ENCODE data around the gene PCDHGA12. TPM values are rescaled to one million over a fixed set of nuclear protein-coding genes. Genes with fewer than 3 reads are reported as not detected.
"Not testable (repeated sequence)": the region's sequence is repeated elsewhere in the genome, so short reads cannot be mapped to it uniquely, and the experiment has no call there.

The PCDHGA12 gene
- total RNA-seq, 1 donor from 2014 or later, result 3.1 TPM

GRCh38 chr5:141392429-141393198 lies 37.7 kb upstream of the PCDHGA12 start, which contains the start of gene PCDHGA8:
Gene PCDHGA8, plus strand, starts transcription at chr5:141392633. Its CDS starts 181 bp downstream, at chr5:141392814.
- Histone ChIP-seq H3K4me3 (ENCODE audit: low read length in 3 of 3) (peak within 1 kb of the TSS in 2 of 3 donors; percentile 44 to 49), H3K4me1 (ENCODE audit: control insufficient read depth in 3 of 3, insufficient read depth in 3 of 3, low read length in 3 of 3) (peaks cover 0 to 15% (median 0%) of the 10 kb centered on the region in 3 donors), H3K9ac (ENCODE audit: low read depth in 1 of 3, low read length in 3 of 3) (no peak within 1 kb of the TSS), H3K9me3 (ENCODE audit: control insufficient read depth in 3 of 3, low read length in 3 of 3) (peaks cover 12 to 31% (median 20%) of the 10 kb centered on the region in 3 donors), H3K27me3 (ENCODE audit: control insufficient read depth in 3 of 3, insufficient read depth in 3 of 3, low read length in 3 of 3) (peaks cover 0 to 18% (median 12%) of the 10 kb centered on the region in 3 donors), H3K36me3 (ENCODE audit: control insufficient read depth in 3 of 3, insufficient read depth in 3 of 3, low read length in 3 of 3) (peaks cover 0 to 6% (median 0%) of the 10 kb centered on the region in 3 donors), H3K27ac (ENCODE audit: low read depth, low read length) (no peak within 1 kb of the TSS)

GRCh38 chr5:141393267-141393666 lies 37.0 kb upstream of the PCDHGA12 start:
- H3K4me3 ChIP-seq (ENCODE audit: low read length in 3 of 3), result peak overlapping the region in 1 of 3 donors; percentile 49
- no peak overlapping the region for H3K27ac ChIP-seq (ENCODE audit: low read depth, low read length)
- no peak overlapping the region for H3K9ac ChIP-seq (ENCODE audit: low read depth in 1 of 3, low read length in 3 of 3)
- H3K9me3 ChIP-seq (ENCODE audit: control insufficient read depth in 3 of 3, low read length in 3 of 3), result peaks cover 12 to 29% (median 19%) of the 10 kb centered on the region in 3 donors
- peaks cover 0 to 6% (median 0%) of the 10 kb centered on the region in 3 donors for H3K36me3 ChIP-seq (ENCODE audit: control insufficient read depth in 3 of 3, insufficient read depth in 3 of 3, low read length in 3 of 3)
- H3K27me3 ChIP-seq (ENCODE audit: control insufficient read depth in 3 of 3, insufficient read depth in 3 of 3, low read length in 3 of 3), result peaks cover 0 to 18% (median 12%) of the 10 kb centered on the region in 3 donors
- peaks cover 0 to 15% (median 0%) of the 10 kb centered on the region in 3 donors for H3K4me1 ChIP-seq (ENCODE audit: control insufficient read depth in 3 of 3, insufficient read depth in 3 of 3, low read length in 3 of 3)

GRCh38 chr5:141394401-141395187 lies 35.7 kb upstream of the PCDHGA12 start:
- Histone ChIP-seq H3K4me1 (ENCODE audit: control insufficient read depth in 3 of 3, insufficient read depth in 3 of 3, low read length in 3 of 3) (peaks cover 0 to 16% (median 5%) of the 10 kb centered on the region in 3 donors), H3K9me3 (ENCODE audit: control insufficient read depth in 3 of 3, low read length in 3 of 3) (peaks cover 13 to 29% (median 20%) of the 10 kb centered on the region in 3 donors), H3K27me3 (ENCODE audit: control insufficient read depth in 3 of 3, insufficient read depth in 3 of 3, low read length in 3 of 3) (peaks cover 0 to 18% (median 12%) of the 10 kb centered on the region in 3 donors), H3K4me3 (ENCODE audit: low read length in 3 of 3) (peak overlapping the region in 1 of 3 donors; percentile 31)
- not testable (repeated sequence) for H3K9ac ChIP-seq (ENCODE audit: low read depth in 1 of 3, low read length in 3 of 3); H3K36me3 ChIP-seq (ENCODE audit: control insufficient read depth in 3 of 3, insufficient read depth in 3 of 3, low read length in 3 of 3); H3K27ac ChIP-seq (ENCODE audit: low read depth, low read length)

DNA sequence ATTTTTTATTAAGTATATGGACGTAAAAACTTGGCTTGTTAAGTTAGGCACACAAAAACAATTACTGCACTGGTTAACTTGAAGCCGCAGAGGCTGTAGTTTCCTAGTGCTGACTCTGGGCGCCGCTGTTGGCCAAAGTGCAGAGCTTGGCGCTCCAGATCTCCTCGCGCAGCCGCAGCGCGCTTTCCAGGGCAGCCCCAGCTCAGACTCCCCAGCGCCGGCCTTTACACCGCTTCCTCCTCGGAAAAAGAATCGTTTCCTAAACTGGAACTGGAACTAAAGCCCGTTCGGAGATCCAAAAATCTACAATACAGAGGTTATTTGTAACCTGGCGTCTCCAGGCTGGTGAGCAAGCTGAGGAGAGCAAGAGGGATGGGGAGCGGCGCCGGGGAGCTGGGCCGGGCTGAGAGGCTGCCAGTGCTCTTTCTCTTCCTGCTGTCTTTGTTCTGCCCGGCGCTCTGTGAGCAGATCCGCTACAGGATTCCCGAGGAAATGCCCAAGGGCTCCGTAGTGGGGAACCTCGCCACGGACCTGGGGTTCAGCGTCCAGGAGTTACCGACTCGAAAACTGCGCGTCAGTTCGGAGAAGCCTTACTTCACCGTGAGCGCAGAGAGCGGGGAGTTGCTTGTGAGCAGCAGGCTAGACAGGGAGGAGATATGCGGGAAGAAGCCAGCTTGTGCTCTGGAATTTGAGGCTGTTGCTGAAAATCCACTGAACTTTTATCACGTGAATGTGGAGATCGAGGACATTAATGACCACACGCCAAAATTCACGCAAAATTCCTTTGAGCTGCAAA lies 32.4 kb upstream of the PCDHGA12 start, which contains the start of gene PCDHGB5:
TSS of gene PCDHGB5 (plus strand) at position 192 of the 796 bp plus-strand sequence. CDS start at position 373, 181 bp downstream.
- not testable (repeated sequence) for H3K27ac ChIP-seq (ENCODE audit: low read depth, low read length); H3K36me3 ChIP-seq (ENCODE audit: control insufficient read depth in 3 of 3, insufficient read depth in 3 of 3, low read length in 3 of 3)
- peaks cover 0 to 23% (median 6%) of the 10 kb centered on the region in 3 donors for H3K4me1 ChIP-seq (ENCODE audit: control insufficient read depth in 3 of 3, insufficient read depth in 3 of 3, low read length in 3 of 3)
- peak within 1 kb of the TSS in 1 of 3 donors; percentile 12 for H3K9ac ChIP-seq (ENCODE audit: low read depth in 1 of 3, low read length in 3 of 3)
- peak within 1 kb of the TSS; percentile 51 to 60 (median 54) for H3K4me3 ChIP-seq (ENCODE audit: low read length in 3 of 3)
- peaks cover 0 to 12% (median 8%) of the 10 kb centered on the region in 3 donors for H3K27me3 ChIP-seq (ENCODE audit: control insufficient read depth in 3 of 3, insufficient read depth in 3 of 3, low read length in 3 of 3)
- peaks cover 12 to 32% (median 19%) of the 10 kb centered on the region in 3 donors for H3K9me3 ChIP-seq (ENCODE audit: control insufficient read depth in 3 of 3, low read length in 3 of 3)

- Histone ChIP-seq H3K4me3 (ENCODE audit: low read length in 3 of 3) (peak overlapping the region; percentile 40 to 54 (median 48)), H3K27ac (ENCODE audit: low read depth, low read length) (no peak overlapping the region), H3K27me3 (ENCODE audit: control insufficient read depth in 3 of 3, insufficient read depth in 3 of 3, low read length in 3 of 3) (peaks cover 0 to 8% (median 7%) of the 10 kb centered on the region in 3 donors), H3K4me1 (ENCODE audit: control insufficient read depth in 3 of 3, insufficient read depth in 3 of 3, low read length in 3 of 3) (peaks cover 0 to 28% (median 6%) of the 10 kb centered on the region in 3 donors), H3K9ac (ENCODE audit: low read depth in 1 of 3, low read length in 3 of 3) (peak overlapping the region in 1 of 3 donors; percentile 12), H3K9me3 (ENCODE audit: control insufficient read depth in 3 of 3, low read length in 3 of 3) (peaks cover 12 to 31% (median 23%) of the 10 kb centered on the region in 3 donors), H3K36me3 (ENCODE audit: control insufficient read depth in 3 of 3, insufficient read depth in 3 of 3, low read length in 3 of 3) (peaks cover 0 to 3% (median 3%) of the 10 kb centered on the region in 3 donors)
Measured at GRCh38 chr5:141398608-141399007, 31.7 kb upstream of the PCDHGA12 start.

DNA sequence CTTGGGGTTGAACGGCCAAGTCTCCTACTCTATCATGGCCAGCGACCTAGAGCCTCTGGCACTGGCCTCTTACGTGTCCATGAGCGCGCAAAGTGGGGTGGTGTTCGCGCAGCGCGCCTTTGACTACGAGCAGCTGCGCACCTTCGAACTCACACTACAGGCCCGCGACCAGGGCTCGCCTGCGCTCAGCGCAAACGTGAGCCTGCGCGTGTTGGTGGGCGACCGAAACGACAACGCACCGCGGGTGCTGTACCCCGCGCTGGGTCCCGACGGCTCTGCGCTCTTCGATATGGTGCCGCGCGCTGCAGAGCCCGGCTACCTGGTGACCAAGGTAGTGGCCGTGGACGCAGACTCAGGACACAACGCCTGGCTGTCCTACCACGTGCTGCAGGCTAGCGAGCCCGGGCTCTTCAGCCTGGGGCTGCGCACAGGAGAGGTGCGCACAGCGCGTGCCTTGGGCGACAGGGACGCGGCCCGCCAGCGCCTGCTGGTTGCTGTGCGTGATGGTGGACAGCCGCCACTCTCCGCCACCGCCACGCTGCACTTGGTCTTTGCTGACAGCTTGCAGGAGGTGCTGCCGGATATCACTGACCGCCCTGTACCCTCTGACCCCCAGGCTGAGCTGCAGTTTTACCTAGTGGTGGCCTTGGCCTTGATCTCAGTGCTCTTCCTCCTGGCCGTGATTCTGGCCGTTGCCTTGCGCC lies 30.6 kb upstream of the PCDHGA12 start:
- Histone ChIP-seq H3K36me3 (ENCODE audit: control insufficient read depth in 3 of 3, insufficient read depth in 3 of 3, low read length in 3 of 3) (peaks cover 0 to 6% (median 3%) of the 10 kb centered on the region in 3 donors), H3K9ac (ENCODE audit: low read depth in 1 of 3, low read length in 3 of 3) (no peak overlapping the region), H3K9me3 (ENCODE audit: control insufficient read depth in 3 of 3, low read length in 3 of 3) (peaks cover 10 to 30% (median 30%) of the 10 kb centered on the region in 3 donors), H3K27me3 (ENCODE audit: control insufficient read depth in 3 of 3, insufficient read depth in 3 of 3, low read length in 3 of 3) (peaks cover 0 to 7% (median 3%) of the 10 kb centered on the region in 3 donors), H3K27ac (ENCODE audit: low read depth, low read length) (no peak overlapping the region), H3K4me3 (ENCODE audit: low read length in 3 of 3) (peak overlapping the region; percentile 43 to 66 (median 51)), H3K4me1 (ENCODE audit: control insufficient read depth in 3 of 3, insufficient read depth in 3 of 3, low read length in 3 of 3) (peaks cover 0 to 27% (median 6%) of the 10 kb centered on the region in 3 donors)

- H3K36me3 ChIP-seq (ENCODE audit: control insufficient read depth in 3 of 3, insufficient read depth in 3 of 3, low read length in 3 of 3), result peaks cover 0 to 8% (median 3%) of the 10 kb centered on the region in 3 donors
- H3K27me3 ChIP-seq (ENCODE audit: control insufficient read depth in 3 of 3, insufficient read depth in 3 of 3, low read length in 3 of 3), result peaks cover 0 to 3% (median 2%) of the 10 kb centered on the region in 3 donors
- H3K4me1 ChIP-seq (ENCODE audit: control insufficient read depth in 3 of 3, insufficient read depth in 3 of 3, low read length in 3 of 3), result peaks cover 0 to 25% (median 6%) of the 10 kb centered on the region in 3 donors
- H3K27ac ChIP-seq (ENCODE audit: low read depth, low read length), result no peak within 1 kb of the TSS
- H3K9me3 ChIP-seq (ENCODE audit: control insufficient read depth in 3 of 3, low read length in 3 of 3), result peaks cover 9 to 31% (median 29%) of the 10 kb centered on the region in 3 donors
- peak within 1 kb of the TSS in 1 of 3 donors; percentile 50 for H3K9ac ChIP-seq (ENCODE audit: low read depth in 1 of 3, low read length in 3 of 3)
- peak within 1 kb of the TSS; percentile 64 to 70 (median 65) for H3K4me3 ChIP-seq (ENCODE audit: low read length in 3 of 3)
Measured at GRCh38 chr5:141402553-141403243, 27.6 kb upstream of the PCDHGA12 start, which contains the start of gene PCDHGA9. Gene PCDHGA9, plus strand, starts transcription at chr5:141402778. Its CDS starts 175 bp downstream, at chr5:141402953.

GRCh38 chr5:141403387-141403786 lies 26.9 kb upstream of the PCDHGA12 start:
- peaks cover 9 to 34% (median 29%) of the 10 kb centered on the region in 3 donors for H3K9me3 ChIP-seq (ENCODE audit: control insufficient read depth in 3 of 3, low read length in 3 of 3)
- H3K27ac ChIP-seq (ENCODE audit: low read depth, low read length), result no peak overlapping the region
- peak overlapping the region; percentile 52 to 65 (median 64) for H3K4me3 ChIP-seq (ENCODE audit: low read length in 3 of 3)
- peaks cover 0 to 8% (median 3%) of the 10 kb centered on the region in 3 donors for H3K36me3 ChIP-seq (ENCODE audit: control insufficient read depth in 3 of 3, insufficient read depth in 3 of 3, low read length in 3 of 3)
- peaks cover 0 to 3% (median 2%) of the 10 kb centered on the region in 3 donors for H3K27me3 ChIP-seq (ENCODE audit: control insufficient read depth in 3 of 3, insufficient read depth in 3 of 3, low read length in 3 of 3)
- no peak overlapping the region for H3K9ac ChIP-seq (ENCODE audit: low read depth in 1 of 3, low read length in 3 of 3)
- H3K4me1 ChIP-seq (ENCODE audit: control insufficient read depth in 3 of 3, insufficient read depth in 3 of 3, low read length in 3 of 3), result peaks cover 0 to 25% (median 6%) of the 10 kb centered on the region in 3 donors
